Measurements from ENCODE around the gene P3H1. TPM values are rescaled to one million over a fixed set of nuclear protein-coding genes. Genes with fewer than 3 reads are reported as not detected.

P3H1 gene
- total RNA-seq, 1 experiment from 2014 or later = 28.3 TPM

DNA sequence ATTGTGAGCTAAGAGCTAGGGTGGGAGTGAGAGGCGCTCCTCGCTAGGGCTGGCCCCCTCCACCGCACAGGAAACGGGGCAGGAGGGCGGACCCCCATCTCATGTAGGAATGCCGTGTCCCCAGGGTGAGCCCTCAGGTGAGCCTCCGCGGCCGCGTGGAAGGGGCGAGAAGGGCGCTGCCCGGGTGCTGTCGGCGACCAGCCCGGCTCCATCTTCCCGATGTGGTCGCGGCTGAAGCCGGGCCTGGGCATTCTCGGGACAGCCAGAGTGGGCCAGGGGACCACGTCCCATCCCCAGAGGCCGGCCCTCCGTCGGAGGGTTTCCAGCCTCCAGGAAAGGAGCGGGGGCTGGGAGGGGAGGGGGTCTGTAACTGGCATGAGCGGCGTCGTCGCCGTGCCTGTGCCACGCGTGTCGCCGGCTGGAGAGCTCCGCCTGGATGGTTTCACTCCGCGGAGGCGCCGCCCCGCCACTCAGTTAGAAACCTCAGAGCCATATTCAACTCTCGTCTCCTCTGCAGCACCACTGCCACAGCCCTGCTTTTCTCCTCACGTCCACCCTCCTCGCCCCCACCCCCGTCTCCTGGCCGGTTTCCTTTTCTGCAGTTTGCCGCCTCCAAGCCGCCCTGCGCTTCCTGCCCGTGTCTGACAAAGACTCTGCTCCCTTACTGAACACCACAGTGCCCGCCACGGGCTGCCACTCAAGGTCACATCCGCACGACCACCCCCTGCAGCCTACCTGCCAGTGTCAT is 18.3 kb upstream of the P3H1 start, which contains the start of gene TMEM269:
Gene TMEM269 (plus strand): TSS at position 46 of the 748 bp plus-strand sequence. CDS start 4,903 bp downstream, outside the sequence.
- BruUV-seq (replicated peaks) = no TSS peak
- Histone ChIP-seq H3F3A (ENCODE audit: low read length, unreplicated experiment) (no peaks in the 10 kb centered on the region), H3K79me2 (ENCODE audit: low read length) (no peaks in the 10 kb centered on the region), H3K36me3 (ENCODE audit: low read depth, low read length) (peaks cover 8% of the 10 kb centered on the region; the same call in 1 of the 2 replicates), H4K20me1 (ENCODE audit: low read length) (no peaks in the 10 kb centered on the region), H3K9me3 (ENCODE audit: low read length) (no peaks in the 10 kb centered on the region), H3K4me2 (ENCODE audit: low read length) (no peak within 1 kb of the TSS), H3K9me2 (replicated peaks; ENCODE audit: low read length) (no peaks in the 10 kb centered on the region), H3K4me1 (ENCODE audit: insufficient read depth, low read length) (no peaks in the 10 kb centered on the region), H3K27ac (ENCODE audit: low read length) (no peak within 1 kb of the TSS), H3K4me3 (ENCODE audit: low read length) (no peak within 1 kb of the TSS), H2AFZ (ENCODE audit: low read length) (no peak within 1 kb of the TSS), H3K27me3 (ENCODE audit: low read length) (no peaks in the 10 kb centered on the region), H3K9ac (ENCODE audit: low read length) (no peak within 1 kb of the TSS)
- ChIA-PET POLR2A (ENCODE audit: unreplicated experiment) (no interaction called here), CTCF (no interaction called here)
- intact Hi-C loops (cut with micrococcal nuclease) = no loop called here
- ATAC-seq (no peak), DNase-seq (no peak)
- TF ChIP-seq, protein P1, sequence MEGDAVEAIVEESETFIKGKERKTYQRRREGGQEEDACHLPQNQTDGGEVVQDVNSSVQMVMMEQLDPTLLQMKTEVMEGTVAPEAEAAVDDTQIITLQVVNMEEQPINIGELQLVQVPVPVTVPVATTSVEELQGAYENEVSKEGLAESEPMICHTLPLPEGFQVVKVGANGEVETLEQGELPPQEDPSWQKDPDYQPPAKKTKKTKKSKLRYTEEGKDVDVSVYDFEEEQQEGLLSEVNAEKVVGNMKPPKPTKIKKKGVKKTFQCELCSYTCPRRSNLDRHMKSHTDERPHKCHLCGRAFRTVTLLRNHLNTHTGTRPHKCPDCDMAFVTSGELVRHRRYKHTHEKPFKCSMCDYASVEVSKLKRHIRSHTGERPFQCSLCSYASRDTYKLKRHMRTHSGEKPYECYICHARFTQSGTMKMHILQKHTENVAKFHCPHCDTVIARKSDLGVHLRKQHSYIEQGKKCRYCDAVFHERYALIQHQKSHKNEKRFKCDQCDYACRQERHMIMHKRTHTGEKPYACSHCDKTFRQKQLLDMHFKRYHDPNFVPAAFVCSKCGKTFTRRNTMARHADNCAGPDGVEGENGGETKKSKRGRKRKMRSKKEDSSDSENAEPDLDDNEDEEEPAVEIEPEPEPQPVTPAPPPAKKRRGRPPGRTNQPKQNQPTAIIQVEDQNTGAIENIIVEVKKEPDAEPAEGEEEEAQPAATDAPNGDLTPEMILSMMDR (conservative IDR thresholded peaks at IDR 0.05; ENCODE audit: low read depth, low read length) = no peak
- TF ChIP-seq EZH2 (IDR thresholded peaks at IDR 0.05; ENCODE audit: low read length, unreplicated experiment) (no peak), EZH2phosphoT487 (IDR thresholded peaks at IDR 0.05; ENCODE audit: borderline replicate concordance, low read length) (no peak)

DNA sequence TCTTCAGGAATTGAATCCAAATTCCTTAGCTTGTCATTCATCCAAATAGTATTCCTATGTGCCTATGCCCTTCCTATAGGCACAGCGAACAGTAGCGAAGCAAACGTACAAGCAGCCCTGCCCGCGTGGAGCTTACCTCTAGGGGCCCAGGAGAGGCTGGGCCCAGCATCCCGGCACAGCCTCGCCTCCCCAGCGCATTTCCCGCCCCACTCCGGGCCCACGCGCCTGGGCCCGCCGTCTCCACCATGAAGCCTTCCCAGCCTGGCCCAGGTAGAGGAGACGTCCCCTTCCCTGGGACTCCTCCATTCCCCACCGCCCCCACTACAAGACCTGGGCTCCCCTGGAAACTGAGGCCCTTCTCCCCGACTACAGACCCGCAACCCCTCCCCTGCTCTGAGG is 17.7 kb upstream of the P3H1 start:
- no peaks in the 10 kb centered on the region for H3K4me1 ChIP-seq (ENCODE audit: insufficient read depth, low read length)
- no peaks in the 10 kb centered on the region for H3K79me2 ChIP-seq (ENCODE audit: low read length)
- intact Hi-C loops (cut with micrococcal nuclease) = no loop called here
- H3K4me3 ChIP-seq (ENCODE audit: low read length) = no peak overlapping the region
- TF ChIP-seq, protein P1 (conservative IDR thresholded peaks at IDR 0.05; ENCODE audit: low read depth, low read length) = no peak
- no peak for TF ChIP-seq EZH2 (IDR thresholded peaks at IDR 0.05; ENCODE audit: low read length, unreplicated experiment)
- TF ChIP-seq EZH2phosphoT487 (IDR thresholded peaks at IDR 0.05; ENCODE audit: borderline replicate concordance, low read length) = no peak
- H3K36me3 ChIP-seq (ENCODE audit: low read depth, low read length) = peaks cover 8% of the 10 kb centered on the region; the same call in 1 of the 2 replicates
- H3K27me3 ChIP-seq (ENCODE audit: low read length) = no peaks in the 10 kb centered on the region
- H3K27ac ChIP-seq (ENCODE audit: low read length) = no peak overlapping the region
- no peak for DNase-seq
- H3K9me2 ChIP-seq (replicated peaks; ENCODE audit: low read length) = no peaks in the 10 kb centered on the region
- no peak for ATAC-seq
- no peaks in the 10 kb centered on the region for H3K9me3 ChIP-seq (ENCODE audit: low read length)
- no peak overlapping the region for H2AFZ ChIP-seq (ENCODE audit: low read length)
- no peak overlapping the region for H3K4me2 ChIP-seq (ENCODE audit: low read length)
- BruUV-seq (replicated peaks) = no TSS peak
- no peaks in the 10 kb centered on the region for H4K20me1 ChIP-seq (ENCODE audit: low read length)
- ChIA-PET CTCF (no interaction called here), POLR2A (ENCODE audit: unreplicated experiment) (no interaction called here)
- H3F3A ChIP-seq (ENCODE audit: low read length, unreplicated experiment) = no peaks in the 10 kb centered on the region
- no peak overlapping the region for H3K9ac ChIP-seq (ENCODE audit: low read length)

- H3K9me2 ChIP-seq (replicated peaks; ENCODE audit: low read length) = no peaks in the 10 kb centered on the region
- H3K4me2 ChIP-seq (ENCODE audit: low read length) = no peak overlapping the region
- no TSS peak for BruUV-seq (replicated peaks)
- H3K27me3 ChIP-seq (ENCODE audit: low read length) = no peaks in the 10 kb centered on the region
- intact Hi-C loops (cut with micrococcal nuclease) = no loop called here
- H2AFZ ChIP-seq (ENCODE audit: low read length) = no peak overlapping the region
- H4K20me1 ChIP-seq (ENCODE audit: low read length) = no peaks in the 10 kb centered on the region
- no peak for ATAC-seq
- POLR2A ChIA-PET (ENCODE audit: unreplicated experiment) = no interaction called here
- no peak for TF ChIP-seq EZH2phosphoT487 (IDR thresholded peaks at IDR 0.05; ENCODE audit: borderline replicate concordance, low read length)
- no peak for DNase-seq
- no peaks in the 10 kb centered on the region for H3K9me3 ChIP-seq (ENCODE audit: low read length)
- no peaks in the 10 kb centered on the region for H3F3A ChIP-seq (ENCODE audit: low read length, unreplicated experiment)
- H3K4me1 ChIP-seq (ENCODE audit: insufficient read depth, low read length) = no peaks in the 10 kb centered on the region
- no peaks in the 10 kb centered on the region for H3K79me2 ChIP-seq (ENCODE audit: low read length)
- H3K36me3 ChIP-seq (ENCODE audit: low read depth, low read length) = peaks cover 14% of the 10 kb centered on the region
- no peak overlapping the region for H3K4me3 ChIP-seq (ENCODE audit: low read length)
- H3K27ac ChIP-seq (ENCODE audit: low read length) = no peak overlapping the region
- CTCF ChIA-PET = no interaction called here
- no peak overlapping the region for H3K9ac ChIP-seq (ENCODE audit: low read length)
Measured at GRCh38 chr1:42783092-42783491, 16.3 kb upstream of the P3H1 start.
